Stimulated activated CD4-positive, alpha-beta T cell treated with anti-CD3 and anti-CD28 coated beads, Interleukin-12 subunit alpha, Interleukin-12 subunit beta, amount 100 ng/mL, for 4 hours (primary cell): ENCODE measurements around the gene FADS1.

Source experiments
- DNase-seq: peaks from one replicate; pipeline ENCODE4 v3.0.0-alpha.2; 2020

Gene FADS1

GRCh38 chr11:61756147-61756451 is 60.7 kb downstream of the FADS1 start:
- DNase-seq, result no peak

GRCh38 chr11:61754534-61755482 is 62.0 kb downstream of the FADS1 start:
- DNase-seq, result no peak

GRCh38 chr11:61753672-61754071 is 63.1 kb downstream of the FADS1 start:
- no peak for DNase-seq

- DNase-seq, result no peak
Observed at GRCh38 chr11:61752925-61753521, 63.8 kb downstream of the FADS1 start.

GRCh38 chr11:61752117-61752924 is 64.5 kb downstream of the FADS1 start, which contains the start of gene MYRF:
MYRF (plus strand) TSS chr11:61752636; CDS start chr11:61752745, 109 bp downstream.
- peak; percentile 59 for DNase-seq

- no peak for DNase-seq
Observed at GRCh38 chr11:61751384-61751783, 65.4 kb downstream of the FADS1 start.

GRCh38 chr11:61750631-61751273 is 66.1 kb downstream of the FADS1 start:
- no peak for DNase-seq
